ENCODE data around the gene SLC2A11.
A peak's percentile ranks its signal among the peaks of the same experiment; 100 is the strongest.

SLC2A11 gene

DNA sequence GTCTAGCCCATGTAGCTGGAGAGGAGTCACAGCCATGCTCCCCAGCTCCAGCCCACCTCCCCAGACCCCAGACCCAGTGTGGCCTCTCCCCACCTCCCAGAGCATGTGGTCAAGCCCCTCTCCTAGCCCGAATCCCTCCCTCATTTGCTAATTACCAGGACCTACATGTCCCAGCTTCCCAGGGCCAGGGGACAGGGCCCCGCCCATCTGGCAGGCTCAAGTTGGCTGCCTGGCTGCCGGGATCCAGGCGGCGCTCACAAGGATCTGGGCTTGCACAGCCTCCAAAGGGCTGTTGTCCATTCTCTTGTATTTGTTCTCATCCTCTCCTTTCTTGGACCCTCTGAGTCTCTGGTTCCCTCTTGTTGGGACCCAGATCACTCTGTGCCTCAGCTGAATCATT is 31.9 kb downstream of the SLC2A11 start:
- no peaks in the 10 kb centered on the region for H3K36me3 ChIP-seq (ENCODE audit: control insufficient read depth, insufficient read depth, low read length)
- H3K4me3 ChIP-seq (ENCODE audit: insufficient read depth, low read depth, low read length) = no peak overlapping the region
- H3K4me1 ChIP-seq (ENCODE audit: control insufficient read depth, insufficient read depth, low read length) = peaks cover 7% of the 10 kb centered on the region
- H3K9me3 ChIP-seq (ENCODE audit: control insufficient read depth, low read length) = no peaks in the 10 kb centered on the region
- no peaks in the 10 kb centered on the region for H3K27me3 ChIP-seq (ENCODE audit: control insufficient read depth, insufficient read depth, low read length, poor library complexity, severe bottlenecking)
- H3K27ac ChIP-seq (ENCODE audit: insufficient read depth, low read depth, low read length, poor library complexity, severe bottlenecking) = no peak overlapping the region
- 78 to 80% methylated on average over 5 of the region's 5 CpGs for WGBS, 2 experiments

- whole genome bisulfite sequencing, 2 experiments = 96% methylated on average over 7 of the region's 7 CpGs
- H3K9me3 ChIP-seq (ENCODE audit: control insufficient read depth, low read length) = no peaks in the 10 kb centered on the region
- no peaks in the 10 kb centered on the region for H3K27me3 ChIP-seq (ENCODE audit: control insufficient read depth, insufficient read depth, low read length, poor library complexity, severe bottlenecking)
- peaks cover 10% of the 10 kb centered on the region for H3K36me3 ChIP-seq (ENCODE audit: control insufficient read depth, insufficient read depth, low read length)
- H3K4me3 ChIP-seq (ENCODE audit: insufficient read depth, low read depth, low read length) = no peak overlapping the region
- H3K27ac ChIP-seq (ENCODE audit: insufficient read depth, low read depth, low read length, poor library complexity, severe bottlenecking) = no peak overlapping the region
- H3K4me1 ChIP-seq (ENCODE audit: control insufficient read depth, insufficient read depth, low read length) = peaks cover 14% of the 10 kb centered on the region
These were observed 34.1 kb downstream of the SLC2A11 start for GRCh38 chr22:23891726-23892125.

DNA sequence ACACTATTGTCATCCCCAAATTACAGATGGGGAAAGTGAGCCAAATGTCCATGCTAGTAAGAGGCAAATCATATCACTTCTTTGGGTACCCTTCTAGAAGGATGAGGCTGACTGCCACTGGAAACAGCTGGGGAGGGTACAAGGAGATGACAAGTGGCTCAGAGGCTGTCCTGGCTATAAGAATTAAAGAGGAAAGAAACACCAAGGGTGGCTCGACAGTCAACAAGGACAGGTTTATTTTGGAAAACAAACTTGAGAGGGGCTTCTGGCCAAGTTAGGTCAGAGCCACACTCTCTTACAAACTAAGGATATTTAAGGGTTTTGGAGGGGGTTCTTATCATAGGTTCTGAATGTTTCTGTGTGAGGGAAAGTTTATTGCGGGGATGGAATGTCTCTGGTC is 34.5 kb downstream of the SLC2A11 start:
- Histone ChIP-seq H3K36me3 (ENCODE audit: control insufficient read depth, insufficient read depth, low read length) (peaks cover 14% of the 10 kb centered on the region), H3K4me1 (ENCODE audit: control insufficient read depth, insufficient read depth, low read length) (peaks cover 14% of the 10 kb centered on the region), H3K4me3 (ENCODE audit: insufficient read depth, low read depth, low read length) (no peak overlapping the region), H3K27me3 (ENCODE audit: control insufficient read depth, insufficient read depth, low read length, poor library complexity, severe bottlenecking) (no peaks in the 10 kb centered on the region), H3K9me3 (ENCODE audit: control insufficient read depth, low read length) (no peaks in the 10 kb centered on the region), H3K27ac (ENCODE audit: insufficient read depth, low read depth, low read length, poor library complexity, severe bottlenecking) (no peak overlapping the region)
- 94 to 96% methylated on average over 2 of the region's 2 CpGs for WGBS, 2 experiments

DNA sequence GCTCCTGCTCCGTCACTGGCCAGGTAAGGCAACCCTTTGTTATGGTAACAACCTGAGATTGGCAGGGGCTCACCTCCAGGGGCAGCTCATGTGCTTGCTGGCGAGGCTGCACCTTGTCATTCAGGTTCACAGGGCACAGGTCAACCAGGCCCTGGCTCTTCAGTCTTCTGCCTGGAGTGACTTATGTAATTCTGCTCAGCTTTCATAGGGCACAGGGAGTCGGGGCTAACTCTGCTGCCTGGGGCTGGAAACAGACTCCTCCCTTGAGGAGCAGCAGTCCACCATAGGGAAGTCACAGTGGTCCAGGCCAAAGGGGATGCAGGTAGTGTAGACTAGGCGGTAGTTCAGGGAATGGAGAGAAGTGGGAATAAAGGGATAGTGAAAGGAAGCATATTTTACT is 35.0 kb downstream of the SLC2A11 start:
- whole genome bisulfite sequencing, 2 experiments = 79 to 81% methylated on average over 4 of the region's 4 CpGs
- H3K4me1 ChIP-seq (ENCODE audit: control insufficient read depth, insufficient read depth, low read length) = peaks cover 14% of the 10 kb centered on the region
- H3K36me3 ChIP-seq (ENCODE audit: control insufficient read depth, insufficient read depth, low read length) = peaks cover 17% of the 10 kb centered on the region
- no peaks in the 10 kb centered on the region for H3K9me3 ChIP-seq (ENCODE audit: control insufficient read depth, low read length)
- no peaks in the 10 kb centered on the region for H3K27me3 ChIP-seq (ENCODE audit: control insufficient read depth, insufficient read depth, low read length, poor library complexity, severe bottlenecking)
- no peak overlapping the region for H3K27ac ChIP-seq (ENCODE audit: insufficient read depth, low read depth, low read length, poor library complexity, severe bottlenecking)
- no peak overlapping the region for H3K4me3 ChIP-seq (ENCODE audit: insufficient read depth, low read depth, low read length)

GRCh38 chr22:23893121-23893944 is 35.7 kb downstream of the SLC2A11 start:
- H3K4me1 ChIP-seq (ENCODE audit: control insufficient read depth, insufficient read depth, low read length) = peaks cover 13% of the 10 kb centered on the region
- H3K9me3 ChIP-seq (ENCODE audit: control insufficient read depth, low read length) = no peaks in the 10 kb centered on the region
- H3K36me3 ChIP-seq (ENCODE audit: control insufficient read depth, insufficient read depth, low read length) = peaks cover 17% of the 10 kb centered on the region
- H3K27ac ChIP-seq (ENCODE audit: insufficient read depth, low read depth, low read length, poor library complexity, severe bottlenecking) = peak overlapping the region; percentile 81
- H3K4me3 ChIP-seq (ENCODE audit: insufficient read depth, low read depth, low read length) = peak overlapping the region; percentile 89
- H3K27me3 ChIP-seq (ENCODE audit: control insufficient read depth, insufficient read depth, low read length, poor library complexity, severe bottlenecking) = no peaks in the 10 kb centered on the region
- WGBS, 2 experiments = 35% methylated on average over 11 of the region's 11 CpGs

DNA sequence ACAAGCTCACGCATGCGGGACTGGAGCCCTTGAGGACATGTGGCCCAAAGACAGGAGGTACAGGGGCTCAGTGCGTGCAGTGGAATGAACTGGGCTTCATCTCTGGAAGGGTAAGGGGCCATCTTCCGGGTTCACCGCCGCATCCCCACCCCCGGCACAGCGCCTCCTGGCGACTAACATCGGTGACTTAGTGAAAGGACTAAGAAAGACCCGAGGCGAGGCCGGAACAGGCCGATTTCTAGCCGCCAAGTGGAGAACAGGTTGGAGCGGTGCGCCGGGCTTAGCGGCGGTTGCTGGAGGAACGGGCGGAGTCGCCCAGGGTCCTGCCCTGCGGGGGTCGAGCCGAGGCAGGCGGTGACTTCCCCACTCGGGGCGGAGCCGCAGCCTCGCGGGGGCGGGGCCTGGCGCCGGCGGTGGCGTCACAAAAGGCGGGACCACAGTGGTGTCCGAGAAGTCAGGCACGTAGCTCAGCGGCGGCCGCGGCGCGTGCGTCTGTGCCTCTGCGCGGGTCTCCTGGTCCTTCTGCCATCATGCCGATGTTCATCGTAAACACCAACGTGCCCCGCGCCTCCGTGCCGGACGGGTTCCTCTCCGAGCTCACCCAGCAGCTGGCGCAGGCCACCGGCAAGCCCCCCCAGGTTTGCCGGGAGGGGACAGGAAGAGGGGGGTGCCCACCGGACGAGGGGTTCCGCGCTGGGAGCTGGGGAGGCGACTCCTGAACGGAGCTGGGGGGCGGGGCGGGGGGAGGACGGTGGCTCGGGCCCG is 36.5 kb downstream of the SLC2A11 start, which contains the start of gene MIF:
Gene MIF, plus strand, starts transcription at position 439 of the 765 bp plus-strand sequence. Its CDS starts 92 bp downstream, at position 531.
- no peaks in the 10 kb centered on the region for H3K27me3 ChIP-seq (ENCODE audit: control insufficient read depth, insufficient read depth, low read length, poor library complexity, severe bottlenecking)
- H3K9me3 ChIP-seq (ENCODE audit: control insufficient read depth, low read length) = no peaks in the 10 kb centered on the region
- H3K4me3 ChIP-seq (ENCODE audit: insufficient read depth, low read depth, low read length) = peak within 1 kb of the TSS; percentile 89
- peaks cover 7% of the 10 kb centered on the region for H3K4me1 ChIP-seq (ENCODE audit: control insufficient read depth, insufficient read depth, low read length)
- peaks cover 17% of the 10 kb centered on the region for H3K36me3 ChIP-seq (ENCODE audit: control insufficient read depth, insufficient read depth, low read length)
- H3K27ac ChIP-seq (ENCODE audit: insufficient read depth, low read depth, low read length, poor library complexity, severe bottlenecking) = peak within 1 kb of the TSS; percentile 96
- WGBS, 2 experiments = 0 to 1% methylated on average over 72 of the region's 72 CpGs

- H3K9me3 ChIP-seq (ENCODE audit: control insufficient read depth, low read length) = no peaks in the 10 kb centered on the region
- H3K27me3 ChIP-seq (ENCODE audit: control insufficient read depth, insufficient read depth, low read length, poor library complexity, severe bottlenecking) = no peaks in the 10 kb centered on the region
- 1% methylated on average over 79 of the region's 79 CpGs for WGBS, 2 experiments
These were observed 37.3 kb downstream of the SLC2A11 start for GRCh38 chr22:23894710-23895598.

DNA sequence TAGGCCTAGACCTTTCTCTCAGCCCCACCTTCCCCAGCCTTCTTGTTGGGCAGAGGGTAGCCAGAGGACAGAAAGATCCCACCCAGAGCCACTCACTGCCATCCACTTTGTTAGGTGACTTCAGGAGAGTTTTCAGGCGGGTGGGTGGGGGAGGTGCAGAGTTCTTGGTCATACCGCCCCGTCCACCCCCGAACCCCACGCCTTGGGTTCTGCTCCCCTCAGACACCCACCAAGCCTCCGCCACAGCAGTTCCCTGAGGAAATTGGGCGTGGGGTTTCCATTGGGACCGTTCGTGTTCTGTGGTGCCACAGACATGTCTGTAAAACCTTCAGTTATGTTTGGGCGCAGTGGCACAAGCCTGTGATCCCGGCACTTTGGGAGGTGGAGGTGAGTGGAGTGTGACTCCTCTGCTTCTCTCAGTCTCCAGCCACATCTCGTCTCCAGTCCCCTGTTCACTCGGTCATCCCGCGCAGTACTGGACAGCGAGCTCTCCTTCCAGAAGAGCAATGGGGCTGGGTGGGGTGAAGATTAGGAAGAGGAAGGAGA is 38.0 kb downstream of the SLC2A11 start:
- WGBS, 2 experiments = 91 to 92% methylated on average over 16 of the region's 16 CpGs
- Histone ChIP-seq H3K36me3 (ENCODE audit: control insufficient read depth, insufficient read depth, low read length) (peaks cover 17% of the 10 kb centered on the region), H3K27me3 (ENCODE audit: control insufficient read depth, insufficient read depth, low read length, poor library complexity, severe bottlenecking) (no peaks in the 10 kb centered on the region), H3K4me3 (ENCODE audit: insufficient read depth, low read depth, low read length) (peak overlapping the region; percentile 89), H3K9me3 (ENCODE audit: control insufficient read depth, low read length) (no peaks in the 10 kb centered on the region), H3K27ac (ENCODE audit: insufficient read depth, low read depth, low read length, poor library complexity, severe bottlenecking) (no peak overlapping the region), H3K4me1 (ENCODE audit: control insufficient read depth, insufficient read depth, low read length) (peaks cover 7% of the 10 kb centered on the region)

More at GRCh38 chr22:23894710-23895598, 37.3 kb downstream of the SLC2A11 start:
- peak overlapping the region; percentile 89 for H3K4me3 ChIP-seq (ENCODE audit: insufficient read depth, low read depth, low read length)
- H3K27ac ChIP-seq (ENCODE audit: insufficient read depth, low read depth, low read length, poor library complexity, severe bottlenecking) = peak overlapping the region; percentile 96
- peaks cover 17% of the 10 kb centered on the region for H3K36me3 ChIP-seq (ENCODE audit: control insufficient read depth, insufficient read depth, low read length)
- H3K4me1 ChIP-seq (ENCODE audit: control insufficient read depth, insufficient read depth, low read length) = peaks cover 7% of the 10 kb centered on the region

DNA sequence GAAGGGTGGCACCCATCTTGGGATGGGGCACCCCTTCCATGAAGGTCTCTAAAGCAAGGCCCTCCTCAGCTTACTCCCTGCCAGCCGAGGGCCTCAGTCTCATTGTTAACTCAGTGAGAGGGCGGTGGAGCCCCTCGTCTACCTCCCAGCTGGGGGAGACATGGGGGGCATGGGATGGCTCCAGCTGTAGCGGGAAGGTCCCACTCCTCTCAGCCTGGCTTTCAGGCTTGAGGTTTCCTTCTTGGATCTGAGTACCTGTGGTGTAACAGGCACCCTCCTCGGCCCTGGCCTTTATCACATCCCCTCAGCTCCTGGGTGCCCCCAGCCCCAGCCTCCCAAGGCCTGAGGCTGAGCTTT is 38.5 kb downstream of the SLC2A11 start:
- H3K4me3 ChIP-seq (ENCODE audit: insufficient read depth, low read depth, low read length) = no peak overlapping the region
- 89 to 95% methylated on average over 5 of the region's 5 CpGs for WGBS, 2 experiments
- no peak overlapping the region for H3K27ac ChIP-seq (ENCODE audit: insufficient read depth, low read depth, low read length, poor library complexity, severe bottlenecking)

More for the DNA sequence above, 38.5 kb downstream of the SLC2A11 start:
- Histone ChIP-seq H3K9me3 (ENCODE audit: control insufficient read depth, low read length) (no peaks in the 10 kb centered on the region), H3K36me3 (ENCODE audit: control insufficient read depth, insufficient read depth, low read length) (peaks cover 17% of the 10 kb centered on the region), H3K4me1 (ENCODE audit: control insufficient read depth, insufficient read depth, low read length) (peaks cover 7% of the 10 kb centered on the region), H3K27me3 (ENCODE audit: control insufficient read depth, insufficient read depth, low read length, poor library complexity, severe bottlenecking) (no peaks in the 10 kb centered on the region)
